Dermis microvascular lymphatic vessel endothelial cell (primary cell): ENCODE results near the gene DPY19L2. TPM values are rescaled to one million over a fixed set of nuclear protein-coding genes. Genes with fewer than 3 reads are reported as not detected.
"Not testable (repeated sequence)": the region's sequence is repeated elsewhere in the genome, so short reads cannot be mapped to it uniquely, and the experiment has no call there.

Source experiments
- DNase-seq, 2 donors: peaks; one replicate each; pipeline versions ENCODE4 v3.0.0 to v3.0.0-alpha.2; 2010; ENCODE audit warnings: low read depth in 2 of 2
- total RNA-seq: library from RNA; depleted of rRNA; stranded (reverse); fragments of >200 nt; gene quantifications from 2 replicates; pipeline ENCODE4 v1.2.1, GENCODE V29; 2014

Gene DPY19L2
- total RNA-seq = 0.26 and 0.51 TPM in 2 replicates

- peak; percentile 43 to 46 for DNase-seq
Observed at GRCh38 chr12:63668028-63668799, at the start of gene DPY19L2. DPY19L2 (minus strand) TSS chr12:63668493; CDS start chr12:63668393, 100 bp downstream.

- not testable (repeated sequence) for DNase-seq
Observed at GRCh38 chr12:63716891-63717290, 48.6 kb upstream of the DPY19L2 start.

DNA sequence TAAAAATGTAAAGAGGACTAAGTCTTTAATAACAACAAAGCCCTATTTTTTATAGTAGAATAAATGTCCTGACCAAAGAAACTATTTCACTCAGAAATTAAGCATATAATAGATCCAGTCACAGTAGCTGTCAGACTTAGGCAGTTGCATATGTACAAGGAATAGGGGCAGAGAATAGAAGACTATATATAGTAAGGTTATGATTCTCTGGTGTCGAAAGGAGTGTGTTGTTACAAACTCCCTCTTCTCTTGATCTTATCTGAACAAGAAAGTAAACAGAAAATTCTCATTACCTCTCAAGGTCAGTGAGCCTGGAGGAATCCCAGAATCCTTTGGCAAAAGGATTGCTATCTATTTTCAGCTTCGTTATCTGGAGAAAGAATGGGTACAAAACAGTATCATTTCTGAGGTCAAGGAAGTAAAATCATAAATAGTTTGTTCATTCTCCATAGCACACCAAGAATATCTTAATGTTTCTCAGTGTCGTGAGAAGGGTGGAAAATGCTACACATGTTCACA lies 46.9 kb upstream of the DPY19L2 start:
- not testable (repeated sequence) for DNase-seq

- not testable (repeated sequence) for DNase-seq
Observed at GRCh38 chr12:63714409-63714808, 46.1 kb upstream of the DPY19L2 start.

DNA sequence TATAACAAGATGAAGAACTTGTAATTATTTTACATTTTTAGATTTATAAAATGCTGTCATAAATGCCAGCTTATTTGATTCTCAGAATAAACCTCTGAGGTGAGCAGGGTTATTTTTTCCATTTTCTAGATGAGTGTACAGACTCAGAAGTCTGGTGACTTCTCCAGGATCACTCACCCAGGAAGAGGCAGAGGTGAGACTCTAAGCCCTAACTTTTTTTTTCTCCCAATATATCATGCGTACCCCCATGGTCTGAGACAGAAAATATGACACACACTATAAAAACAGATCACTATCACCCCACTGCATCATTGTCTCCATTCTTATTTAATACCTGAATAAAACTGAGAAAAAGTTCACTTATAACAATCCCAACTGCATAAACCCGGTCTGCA lies 45.4 kb upstream of the DPY19L2 start:
- not testable (repeated sequence) for DNase-seq

- DNase-seq = not testable (repeated sequence)
Observed at GRCh38 chr12:63712979-63713680, 44.8 kb upstream of the DPY19L2 start.

DNA sequence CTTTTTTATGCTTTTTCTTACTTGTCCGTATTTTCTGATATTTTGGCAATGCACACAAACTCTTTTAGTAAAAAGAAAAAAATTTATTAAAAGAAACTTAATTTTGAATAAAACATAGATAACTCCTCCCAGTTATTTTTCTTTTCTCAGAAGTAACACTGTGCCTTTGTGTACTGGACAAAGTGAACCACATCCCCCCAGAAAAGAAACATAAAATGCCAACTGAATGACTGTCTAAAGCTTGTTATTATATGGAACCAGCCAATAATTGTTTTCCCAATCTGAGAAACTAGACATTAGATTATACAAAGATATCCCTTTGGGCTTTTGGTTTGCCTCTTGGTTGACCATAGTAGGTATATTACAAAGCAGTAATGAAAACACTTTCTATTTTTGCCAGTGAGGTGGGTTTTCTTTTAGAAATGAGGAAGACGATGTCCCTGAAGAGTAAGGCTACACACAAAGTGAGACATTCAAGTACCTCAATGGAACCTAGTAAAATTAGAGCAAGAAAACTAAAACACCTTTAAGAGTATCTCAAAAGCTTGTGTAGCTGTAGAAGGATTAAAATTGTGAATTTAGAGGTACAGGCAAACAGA lies 44.2 kb upstream of the DPY19L2 start:
- DNase-seq = not testable (repeated sequence)

GRCh38 chr12:63711339-63711738 lies 43.0 kb upstream of the DPY19L2 start:
- not testable (repeated sequence) for DNase-seq

- no peak for DNase-seq
Observed at GRCh38 chr12:63706336-63706735, 38.0 kb upstream of the DPY19L2 start.

GRCh38 chr12:63699678-63700382 lies 31.5 kb upstream of the DPY19L2 start:
- not testable (repeated sequence) for DNase-seq

DNA sequence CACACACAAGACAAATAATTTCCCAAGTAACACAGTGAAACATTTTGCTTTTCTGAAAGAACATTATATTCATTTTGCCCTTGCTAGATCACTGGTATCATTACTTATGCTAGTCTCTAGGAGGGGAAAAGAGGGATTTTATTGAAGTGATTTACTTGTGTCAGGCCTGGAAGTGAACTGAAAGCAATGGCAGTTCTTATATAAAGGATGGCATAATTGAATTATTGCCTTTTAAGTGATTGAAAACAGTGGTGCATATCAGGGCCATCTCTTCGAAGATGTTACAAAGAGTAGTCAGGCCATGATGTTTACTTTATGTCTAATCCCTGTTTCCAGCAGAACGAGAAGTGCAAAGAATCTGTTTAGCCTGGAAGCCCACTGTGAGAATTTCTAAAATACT lies 30.7 kb upstream of the DPY19L2 start:
- DNase-seq = not testable (repeated sequence)

GRCh38 chr12:63690837-63691236 lies 22.5 kb upstream of the DPY19L2 start:
- DNase-seq = not testable (repeated sequence)

DNA sequence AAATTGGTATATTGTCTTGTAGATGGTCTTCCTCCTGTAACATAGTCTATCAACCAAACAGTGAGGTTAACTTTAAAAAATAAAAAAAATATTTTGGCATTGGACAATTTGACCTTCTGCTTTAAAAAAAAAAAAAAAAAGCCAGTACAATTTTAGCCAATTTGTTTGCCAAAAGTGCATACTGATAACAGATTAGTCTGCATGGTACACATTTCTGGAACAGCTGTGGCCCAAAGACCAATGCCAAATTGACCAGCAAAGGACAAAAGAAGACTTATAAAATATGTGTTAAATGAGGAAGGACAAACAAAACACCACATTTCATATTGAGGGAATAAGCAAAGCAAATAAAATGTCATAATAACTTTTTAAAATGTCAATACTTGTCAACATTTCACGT lies 20.8 kb upstream of the DPY19L2 start:
- not testable (repeated sequence) for DNase-seq

DNA sequence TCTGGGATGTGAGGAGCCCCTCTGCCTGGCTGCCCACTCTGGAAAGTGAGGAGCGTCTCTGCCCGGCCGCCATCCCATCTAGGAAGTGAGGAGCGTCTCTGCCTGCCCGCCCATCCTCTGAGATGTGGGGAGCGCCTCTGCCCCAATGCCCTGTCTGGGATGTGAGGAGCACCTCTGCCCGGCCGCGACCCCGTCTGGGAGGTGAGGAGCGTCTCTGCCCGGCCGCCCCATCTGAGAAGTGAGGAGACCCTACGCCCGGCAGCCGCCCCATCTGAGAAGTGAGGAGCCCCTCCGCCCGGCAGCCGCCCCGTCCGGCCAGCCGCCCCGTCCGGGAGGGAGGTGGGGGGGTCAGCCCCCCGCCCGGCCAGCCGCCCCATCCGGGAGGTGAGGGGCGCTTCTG lies 18.3 kb upstream of the DPY19L2 start:
- not testable (repeated sequence) for DNase-seq

GRCh38 chr12:63685789-63686188 lies 17.5 kb upstream of the DPY19L2 start:
- DNase-seq = not testable (repeated sequence)

- not testable (repeated sequence) for DNase-seq
Observed at GRCh38 chr12:63682617-63683016, 14.3 kb upstream of the DPY19L2 start.

DNA sequence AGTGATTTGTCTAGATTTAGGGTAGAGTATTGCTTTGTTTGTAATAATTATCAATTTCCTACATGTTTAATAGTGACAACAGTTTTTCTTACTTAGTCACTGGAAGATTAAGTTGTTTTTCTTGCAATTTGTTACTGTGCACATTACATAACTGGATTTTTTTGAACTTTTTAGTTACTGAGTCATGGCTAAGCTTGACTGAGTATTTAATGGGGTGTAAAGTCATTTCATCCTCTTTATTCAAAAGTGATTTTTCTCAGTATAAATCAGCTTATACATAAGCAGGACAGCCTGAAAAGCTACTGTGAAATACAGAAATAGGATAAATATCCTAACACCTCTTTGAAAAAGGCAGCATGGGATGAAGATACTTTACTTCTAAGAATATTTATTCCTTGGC lies 12.5 kb upstream of the DPY19L2 start:
- DNase-seq = not testable (repeated sequence)

DNA sequence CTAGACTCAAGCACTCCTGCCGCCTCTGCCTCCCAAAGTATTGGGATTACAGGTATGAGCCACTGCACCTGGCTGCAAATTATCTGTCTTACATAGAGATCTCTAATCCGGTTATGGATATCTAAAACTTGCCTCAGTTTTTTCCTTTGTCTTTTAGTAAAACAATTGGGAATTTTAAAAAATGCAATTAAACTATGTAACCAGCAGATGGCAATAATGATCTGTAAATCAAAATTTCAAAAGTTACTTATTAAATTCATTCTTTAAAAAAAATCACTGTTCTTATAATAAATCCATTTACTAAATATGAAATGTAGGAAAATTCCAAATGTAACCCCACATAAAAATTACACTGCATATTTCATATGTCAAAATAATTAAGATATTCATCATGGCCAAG lies 4.3 kb upstream of the DPY19L2 start:
- DNase-seq = not testable (repeated sequence)

DNA sequence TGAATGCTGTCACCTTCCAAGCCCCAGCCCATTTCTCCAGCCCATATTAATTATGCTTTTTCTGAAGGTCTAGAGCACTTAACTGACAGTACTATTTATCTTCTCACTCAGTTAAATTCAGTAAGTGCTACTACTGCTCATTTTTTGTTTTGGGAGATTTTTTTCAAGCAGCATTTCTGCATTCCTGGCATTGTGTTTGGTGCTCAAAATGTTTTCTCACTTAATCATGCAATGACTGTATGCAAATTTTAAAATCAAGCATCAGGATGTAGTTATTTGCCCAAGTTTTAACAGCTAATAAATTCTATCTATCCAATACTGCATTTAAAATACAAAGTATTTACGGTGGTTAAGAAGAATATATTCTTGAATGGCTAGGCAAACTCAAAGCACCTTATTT lies 1.6 kb upstream of the DPY19L2 start:
- not testable (repeated sequence) for DNase-seq

GRCh38 chr12:63669427-63669826 lies 1.1 kb upstream of the DPY19L2 start:
- DNase-seq = not testable (repeated sequence)

DNA sequence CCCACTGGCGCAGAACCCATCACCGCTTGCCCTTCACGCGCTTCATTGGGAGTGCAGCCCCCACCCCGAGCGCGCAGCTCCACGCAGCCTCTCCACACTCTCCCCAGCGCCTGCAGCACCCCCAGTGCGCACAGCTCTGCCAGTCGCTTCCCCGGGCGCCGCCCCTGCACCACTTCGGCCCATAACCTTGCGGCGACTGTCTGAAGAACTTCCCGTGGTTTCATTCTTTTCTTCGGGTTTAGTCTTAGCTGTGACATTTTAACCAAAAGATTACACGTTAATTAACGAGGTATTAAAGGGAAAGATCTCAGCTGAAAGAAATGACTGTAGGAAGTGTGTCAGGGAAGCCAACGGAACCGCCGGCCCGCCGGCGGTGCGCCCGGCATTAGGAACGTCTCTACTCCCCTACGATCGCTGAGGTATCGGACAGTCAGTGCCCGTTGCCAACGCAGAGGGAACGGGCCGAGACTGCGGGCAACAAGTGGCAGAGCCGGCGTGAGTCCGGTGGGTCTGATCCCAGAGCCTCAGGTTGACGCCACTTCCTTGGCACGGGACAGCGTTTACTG lies 590 bp upstream of the DPY19L2 start:
- peak in 1 of 2 donors; percentile 8 for DNase-seq
